GM19438 (cell line): ENCODE results near the gene THBS4.

ENCODE experiments used
- ATAC-seq: cut with Tn5 transposase; IDR thresholded peaks from one replicate; pipeline ENCODE4 v1.9.1; 2021; ENCODE audit warnings: low read depth; ENCODE audit not compliant: unreplicated experiment

Gene THBS4

DNA sequence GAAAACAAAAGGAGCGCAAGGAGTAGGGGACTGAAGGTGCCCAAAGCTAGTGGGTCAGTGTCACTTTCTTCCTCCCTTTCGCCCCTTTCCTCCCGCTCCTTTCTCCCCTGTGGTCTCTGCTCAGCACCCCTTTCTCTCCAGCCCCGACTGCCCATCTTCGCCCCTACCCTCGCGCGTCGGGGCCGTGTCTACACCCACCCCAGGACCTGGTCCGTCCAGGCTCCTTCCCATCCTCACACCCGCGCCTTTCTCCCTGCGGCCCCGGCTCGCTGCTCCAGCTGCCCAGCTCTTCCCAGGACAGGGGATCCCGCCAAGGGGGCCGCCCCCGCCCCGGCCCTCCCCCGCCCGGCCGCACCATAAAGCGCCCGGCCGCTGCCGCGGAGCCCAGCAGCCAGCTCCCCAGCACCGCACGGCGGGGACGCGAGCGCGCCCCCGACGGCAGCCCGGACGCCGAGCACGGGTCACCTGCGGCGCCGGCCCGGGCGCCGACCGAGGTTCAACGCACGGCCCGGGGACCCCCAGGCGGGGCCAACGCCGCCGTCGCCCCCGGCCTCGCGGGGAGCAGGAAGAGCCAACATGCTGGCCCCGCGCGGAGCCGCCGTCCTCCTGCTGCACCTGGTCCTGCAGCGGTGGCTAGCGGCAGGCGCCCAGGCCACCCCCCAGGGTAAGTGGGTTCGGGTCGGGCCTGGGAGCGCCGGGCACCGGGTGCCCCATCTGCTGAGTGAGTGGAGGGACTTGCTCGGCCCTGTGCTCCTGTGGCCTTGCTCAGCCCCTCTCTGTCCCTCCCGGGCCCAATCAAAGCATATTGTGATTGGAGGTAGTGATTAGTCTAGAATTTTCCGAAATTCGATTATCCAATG is at the start of gene THBS4:
THBS4 (plus strand) TSS at position 387 of the 860 bp plus-strand sequence; CDS start at position 577, 190 bp downstream.
- no peak for ATAC-seq

DNA sequence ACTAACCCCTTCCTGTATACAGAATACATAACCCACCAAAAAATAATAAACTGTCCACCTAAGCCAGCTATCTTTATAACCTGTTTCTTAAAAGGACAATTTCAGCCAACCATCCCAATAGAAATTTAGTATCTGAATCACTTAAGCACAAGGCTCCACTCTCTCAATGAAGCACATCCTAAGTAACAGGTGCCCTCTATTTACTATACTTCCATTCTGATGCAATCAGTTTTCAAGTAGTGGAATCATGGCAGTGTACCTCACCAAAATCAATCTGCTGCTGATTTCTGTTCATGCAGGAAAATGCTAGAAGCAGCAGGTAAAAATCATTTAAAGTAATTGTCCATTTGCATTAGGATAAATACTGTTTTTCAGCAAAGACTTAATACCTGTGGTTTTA is 48.9 kb upstream of the THBS4 start:
- no peak for ATAC-seq

DNA sequence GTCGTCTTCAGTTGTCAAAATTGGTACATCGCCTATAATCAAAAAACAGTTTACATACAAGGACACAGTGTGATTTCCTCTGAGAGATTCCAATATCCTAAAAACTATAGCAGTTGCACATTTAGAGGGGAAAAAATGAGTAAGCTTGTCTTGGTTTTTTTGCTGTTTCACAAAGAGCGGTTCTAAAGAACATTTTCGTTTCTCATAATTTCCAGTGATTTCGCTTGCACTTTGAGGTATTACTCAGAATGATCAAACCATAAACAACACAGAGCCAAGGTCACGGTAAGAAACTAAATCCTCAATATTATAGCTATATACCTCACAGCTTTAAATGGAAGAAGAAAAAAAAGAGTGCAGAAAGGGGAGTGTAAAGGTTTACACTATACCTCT is 44.9 kb upstream of the THBS4 start:
- peak; percentile 34 for ATAC-seq

DNA sequence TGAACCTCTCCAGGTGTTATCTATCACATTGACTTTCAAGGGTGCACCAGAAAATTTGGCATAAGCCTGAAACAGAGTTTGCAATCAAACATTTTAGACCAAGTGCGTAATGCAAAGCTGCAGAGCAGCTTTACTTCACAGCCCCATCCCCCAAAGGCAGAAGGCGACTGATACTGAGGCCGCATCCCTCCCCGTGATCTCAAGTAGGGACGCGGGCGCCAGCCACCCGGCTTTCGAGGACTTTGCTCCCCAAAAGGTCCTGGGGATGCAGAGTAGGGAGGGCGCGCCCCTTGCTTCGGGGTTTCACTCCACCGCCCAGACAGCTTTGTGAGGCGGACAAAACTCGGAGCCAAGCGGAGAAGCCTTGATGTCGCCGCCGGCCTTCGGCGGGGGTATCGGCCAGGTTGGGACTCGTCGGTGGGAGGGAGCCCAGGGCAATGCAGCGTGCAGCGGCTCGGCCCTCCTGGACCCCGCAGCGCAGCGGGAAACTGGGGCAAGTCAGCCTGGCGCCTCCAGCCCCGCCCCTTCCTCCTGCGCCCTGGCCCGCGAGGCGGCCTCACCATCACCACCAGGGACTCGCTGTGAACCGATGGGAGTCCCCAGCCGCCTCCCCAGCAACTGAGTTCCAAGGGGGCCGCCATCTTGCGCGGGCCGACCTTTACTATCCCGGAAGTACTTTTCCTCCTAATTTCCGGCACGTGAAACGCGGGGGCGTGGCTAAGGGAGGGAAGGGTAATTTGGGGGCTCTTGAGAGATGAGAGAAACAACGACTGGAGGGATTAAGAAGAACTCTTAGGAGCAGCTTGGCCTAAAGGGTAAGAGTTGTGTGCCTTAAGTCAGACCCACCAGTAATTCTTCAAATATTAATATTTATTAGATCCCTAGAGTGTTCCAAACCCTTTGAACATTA is 44.3 kb upstream of the THBS4 start, which contains the start of gene MTX3:
MTX3 (minus strand) TSS at position 665 of the 910 bp plus-strand sequence; CDS start at position 641, 24 bp downstream.
- peak; percentile 91 for ATAC-seq

DNA sequence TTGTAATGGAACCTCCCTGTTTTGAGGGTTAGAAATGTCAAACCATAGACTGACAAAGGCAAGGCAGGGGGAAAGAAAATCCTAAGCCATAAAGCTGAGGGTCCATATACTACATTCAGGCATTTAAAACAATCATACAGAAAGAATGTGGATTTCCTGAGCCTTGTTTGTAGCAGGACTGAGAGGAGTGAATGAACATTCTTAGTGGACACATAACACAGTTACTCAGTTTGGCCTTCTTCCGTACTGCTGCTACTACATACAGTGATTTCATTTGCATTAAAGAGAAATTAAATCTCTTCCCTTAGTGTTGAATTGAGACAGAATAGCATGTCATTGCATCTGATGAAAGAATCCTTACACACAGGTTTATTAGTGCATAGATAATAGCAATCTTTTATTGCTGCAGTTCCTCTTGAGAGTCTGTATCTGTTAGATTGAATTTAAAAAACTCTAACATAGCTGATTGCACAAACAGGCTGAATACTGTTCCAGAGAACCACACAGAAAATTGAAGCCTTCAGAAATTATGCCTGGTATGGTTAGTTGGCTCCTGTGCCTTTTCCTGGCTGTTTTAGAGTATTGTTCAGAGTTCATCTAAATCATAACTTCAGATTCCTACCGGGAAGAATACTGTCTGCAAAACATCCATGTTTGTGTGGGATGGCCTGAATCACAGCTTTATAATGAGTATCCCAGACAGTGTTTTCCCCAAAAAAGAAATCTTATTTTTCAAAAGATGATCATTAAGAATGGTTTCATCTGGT is 42.1 kb upstream of the THBS4 start:
- ATAC-seq: no peak

DNA sequence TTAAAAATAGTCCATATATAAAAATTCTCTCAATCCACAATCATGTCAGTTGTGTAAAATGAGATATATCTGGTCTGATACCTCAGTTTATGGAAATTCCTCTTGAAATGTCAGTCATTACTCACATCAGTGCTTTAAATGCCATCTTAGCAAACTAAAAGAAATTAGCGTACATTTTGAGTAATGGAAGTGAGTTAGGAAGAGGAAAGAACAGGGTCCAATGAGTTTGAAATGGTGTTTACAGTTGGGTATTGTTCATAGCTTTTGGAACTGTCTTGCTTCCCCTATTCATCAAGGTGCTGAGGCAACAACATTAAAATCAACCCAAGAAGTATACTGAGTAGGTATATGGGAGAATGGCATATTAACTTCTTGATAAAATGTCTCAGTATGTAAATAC is 35.4 kb upstream of the THBS4 start:
- ATAC-seq: no peak

DNA sequence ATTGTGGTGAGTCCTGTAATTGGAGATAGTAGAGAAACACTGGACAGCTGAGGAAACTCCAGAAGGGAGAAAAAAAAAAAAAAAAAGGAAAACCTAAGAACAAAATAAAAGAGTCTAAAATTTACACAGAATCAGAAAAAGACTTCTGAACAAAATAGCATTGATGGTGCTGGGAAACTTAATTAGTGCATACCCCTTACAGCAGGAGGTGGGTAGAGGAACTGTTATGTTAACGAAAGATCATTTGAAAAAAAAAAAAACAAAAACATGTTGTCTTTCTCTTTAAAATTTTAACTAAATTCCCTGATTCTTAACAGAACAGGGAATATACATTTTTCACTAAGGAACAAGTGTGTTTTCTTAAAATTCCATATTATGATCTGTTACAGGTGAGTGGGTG is 32.5 kb upstream of the THBS4 start:
- no peak for ATAC-seq

DNA sequence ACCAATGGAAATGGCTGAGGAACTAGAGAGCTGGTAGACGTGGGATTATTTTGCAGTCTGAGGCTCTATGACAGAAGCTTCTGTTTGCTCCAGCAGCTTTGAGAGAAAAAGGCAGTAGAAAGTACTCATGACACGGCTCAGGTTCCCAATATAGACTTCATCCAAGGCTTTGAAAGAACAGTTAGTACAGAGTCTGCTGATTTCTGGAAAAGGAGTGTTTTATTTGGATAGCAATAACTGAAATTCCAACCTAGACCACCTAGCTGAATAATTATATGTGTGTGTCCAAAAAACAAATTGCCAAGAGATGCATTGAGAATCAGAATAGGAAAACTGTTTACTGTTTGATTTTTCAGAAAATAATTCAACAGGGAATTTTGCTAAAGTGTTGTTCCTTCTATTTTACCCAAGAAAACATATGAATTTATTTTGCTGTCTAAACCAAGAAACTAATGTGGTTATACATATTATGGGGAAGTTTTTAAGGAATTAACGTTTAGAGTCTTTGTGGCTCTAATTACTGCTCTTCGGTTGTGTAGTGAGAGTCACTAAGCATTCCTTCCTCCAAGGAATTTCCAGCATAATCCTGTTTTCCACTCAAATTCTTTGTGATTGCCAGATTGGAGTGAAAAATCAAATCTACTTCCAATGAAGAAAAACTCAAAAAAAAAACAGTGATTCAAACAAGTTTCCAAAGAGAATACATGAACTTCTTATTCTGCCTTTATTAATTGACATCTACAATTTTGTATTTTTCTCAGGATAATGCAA is 26.0 kb upstream of the THBS4 start:
- ATAC-seq: no peak

DNA sequence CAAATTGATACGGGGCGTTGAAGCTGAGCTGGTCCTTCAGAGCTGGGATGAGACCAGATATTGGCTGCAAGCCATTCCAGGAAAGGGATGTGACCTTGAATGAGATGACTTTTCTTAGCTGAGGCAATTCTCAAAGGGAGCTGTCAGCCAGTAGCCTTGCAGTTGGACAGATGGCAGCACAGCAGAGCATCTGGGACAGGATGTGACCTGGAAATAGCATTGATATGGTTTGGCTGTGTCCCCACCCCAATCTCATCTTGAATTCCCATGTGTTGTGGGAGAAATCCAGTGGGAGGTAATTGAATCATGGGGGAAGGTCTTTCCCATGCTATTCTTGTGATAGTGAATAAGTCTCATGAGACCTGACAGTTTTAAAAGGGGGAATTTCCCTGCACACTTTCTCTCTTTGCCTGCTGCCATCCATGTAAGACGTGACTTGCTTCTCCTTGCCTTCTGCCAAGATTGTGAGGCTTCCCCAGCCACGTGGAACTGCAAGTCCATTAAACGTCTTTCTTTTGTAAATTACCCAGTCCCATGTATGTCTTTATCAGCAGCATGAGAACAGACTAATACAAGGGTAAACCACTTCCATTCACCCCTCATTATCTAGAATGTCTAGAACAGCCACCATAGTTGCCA is 24.3 kb upstream of the THBS4 start:
- no peak for ATAC-seq

DNA sequence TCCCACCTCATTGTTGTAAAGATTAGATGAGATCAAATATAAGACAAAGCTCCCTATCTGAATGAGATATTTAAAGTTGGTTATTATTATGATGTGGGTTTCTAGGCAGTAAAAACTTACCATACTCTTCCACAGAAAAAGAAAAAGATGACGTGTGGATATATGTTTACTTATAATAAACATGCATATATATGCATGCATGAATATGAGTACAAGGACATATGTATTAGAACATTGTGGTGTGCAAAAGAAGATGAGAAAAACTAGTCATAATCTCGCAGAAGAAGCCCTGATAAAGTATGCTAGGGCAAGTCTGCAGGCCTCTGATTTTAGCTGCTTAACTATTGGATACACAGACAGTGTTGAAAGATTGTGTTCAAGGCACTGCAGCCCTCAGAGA is 10.1 kb upstream of the THBS4 start:
- ATAC-seq: no peak

DNA sequence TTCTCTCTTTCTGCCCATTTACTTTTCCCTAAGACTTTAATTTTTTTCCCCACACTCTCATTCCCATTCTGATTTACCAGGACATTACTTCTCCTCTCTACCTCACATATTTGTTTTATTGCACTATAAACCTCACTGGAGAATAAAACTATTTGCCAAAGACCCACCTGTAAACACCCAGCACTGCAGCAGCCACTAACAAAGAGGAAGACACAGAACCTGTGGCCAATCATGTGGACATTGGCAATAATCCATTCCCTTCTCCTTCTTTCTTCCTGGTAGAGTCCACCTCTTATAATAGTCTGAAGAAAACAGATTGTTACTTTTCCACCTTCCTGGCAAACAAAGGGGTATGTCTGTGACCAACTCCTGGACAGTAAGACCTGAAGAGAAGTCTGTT is 8.3 kb upstream of the THBS4 start:
- ATAC-seq: no peak

DNA sequence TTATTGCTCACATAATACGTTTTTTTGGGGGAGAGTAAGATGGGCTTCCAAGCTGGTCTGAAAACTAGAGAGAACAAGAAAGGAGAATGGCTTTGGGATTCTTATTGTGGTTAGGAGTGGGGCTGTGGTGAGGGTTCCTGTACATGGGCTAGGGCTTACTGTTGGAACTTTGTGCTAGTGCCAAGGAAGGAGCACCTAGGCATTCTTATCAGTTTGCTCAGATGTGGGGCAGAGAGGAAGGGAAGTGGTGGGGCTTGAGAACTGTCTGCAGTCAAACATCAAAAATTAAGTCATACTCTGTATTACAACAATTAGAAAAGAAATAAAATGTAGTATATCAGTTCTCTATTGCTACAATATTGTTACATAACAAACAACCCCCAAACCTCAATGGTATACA is 4.0 kb upstream of the THBS4 start:
- no peak for ATAC-seq

DNA sequence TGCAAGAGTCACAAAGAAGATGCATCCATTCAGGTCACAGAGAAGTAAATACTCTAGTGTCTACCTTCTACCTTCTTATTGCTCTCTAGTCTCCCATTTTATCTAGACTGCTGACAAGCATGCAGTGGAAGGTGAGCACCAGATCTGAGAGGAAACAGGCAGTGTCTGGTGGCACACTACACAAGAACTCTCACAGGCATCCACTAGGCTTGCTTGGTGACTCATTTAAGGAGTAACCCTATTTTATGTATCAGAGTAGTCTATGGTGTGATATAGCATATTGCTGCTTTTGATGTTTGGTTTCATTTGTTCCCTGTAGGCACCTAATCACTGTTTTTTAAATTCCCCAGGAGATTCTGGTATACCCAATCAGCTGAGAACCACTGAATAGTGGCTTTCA is 1.6 kb upstream of the THBS4 start:
- no peak for ATAC-seq

DNA sequence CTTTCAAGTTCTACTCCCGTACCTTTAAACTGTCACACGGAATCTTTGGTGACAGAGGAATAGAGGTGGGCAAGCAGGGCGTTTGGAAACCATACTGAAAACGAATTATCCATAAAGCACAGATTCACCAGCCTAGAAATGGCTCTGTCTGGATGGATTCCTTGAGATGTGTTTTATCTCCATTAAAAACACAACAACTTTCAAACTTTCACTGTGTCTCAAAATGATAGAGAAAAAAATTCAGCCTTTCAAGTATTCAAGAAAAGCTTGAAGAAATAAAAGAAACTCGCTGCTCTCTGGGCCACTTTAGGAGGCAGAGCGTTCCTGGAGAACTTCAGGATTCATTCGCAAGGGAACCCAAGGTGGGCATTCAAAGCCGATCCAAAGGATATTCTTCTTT is 589 bp upstream of the THBS4 start:
- ATAC-seq: no peak

DNA sequence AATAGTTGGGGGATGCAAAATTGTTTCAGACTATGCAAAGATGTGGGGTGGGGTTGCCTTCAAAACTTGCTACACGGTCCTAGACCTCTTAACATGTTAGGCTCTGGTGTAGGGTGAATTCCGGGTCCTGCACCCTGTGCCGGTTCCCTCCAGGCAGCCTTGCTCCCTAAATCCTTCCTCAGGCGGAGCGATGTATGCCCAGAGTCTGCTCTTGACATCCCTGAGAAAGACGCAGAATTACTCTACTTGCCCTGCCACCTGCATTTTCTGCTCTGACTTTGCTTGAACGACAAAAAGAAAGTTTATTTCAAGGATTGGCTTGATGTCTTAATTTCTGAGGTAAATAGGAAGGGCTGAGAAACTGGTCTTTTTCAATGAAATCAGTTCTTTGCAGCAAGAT is 691 bp downstream of the THBS4 start:
- no peak for ATAC-seq

DNA sequence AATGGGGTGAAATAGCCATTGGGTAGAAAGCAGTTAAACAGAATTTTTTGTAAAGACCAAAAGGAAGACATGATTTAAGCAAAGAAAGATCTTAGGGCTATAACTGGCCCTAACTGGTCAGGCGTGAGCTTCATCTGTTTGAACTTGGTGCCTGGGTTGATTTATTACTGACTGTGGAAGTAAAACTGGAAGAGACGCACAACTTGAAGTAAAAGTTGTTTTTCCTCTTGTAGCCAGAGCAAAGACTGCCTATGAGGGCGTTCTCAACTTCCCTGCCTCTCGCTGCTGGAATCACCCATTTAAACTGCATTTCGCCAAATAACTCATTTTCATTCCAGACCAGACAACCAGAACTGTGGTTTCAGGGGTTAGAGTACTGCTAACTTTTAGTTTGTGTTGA is 1.5 kb downstream of the THBS4 start:
- ATAC-seq: no peak

DNA sequence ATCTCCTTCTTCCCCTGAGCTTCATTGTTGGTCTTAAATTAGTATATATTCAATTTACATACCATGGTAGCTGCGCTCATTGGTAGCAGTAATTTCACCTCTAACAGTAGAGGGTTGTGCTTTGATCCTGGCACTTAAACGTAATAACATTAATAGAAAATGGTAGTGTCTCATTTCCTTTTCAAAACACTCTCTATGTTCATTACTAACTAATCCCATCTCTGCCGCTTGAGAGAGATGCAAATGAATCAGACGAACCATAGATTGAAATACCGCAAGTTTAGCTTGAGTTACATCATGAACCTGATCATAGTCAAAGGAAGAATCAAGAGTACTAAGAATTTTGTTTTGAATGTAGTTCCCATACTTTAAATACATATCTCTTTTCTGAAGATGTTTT is 2.2 kb downstream of the THBS4 start:
- peak; percentile 80 for ATAC-seq

DNA sequence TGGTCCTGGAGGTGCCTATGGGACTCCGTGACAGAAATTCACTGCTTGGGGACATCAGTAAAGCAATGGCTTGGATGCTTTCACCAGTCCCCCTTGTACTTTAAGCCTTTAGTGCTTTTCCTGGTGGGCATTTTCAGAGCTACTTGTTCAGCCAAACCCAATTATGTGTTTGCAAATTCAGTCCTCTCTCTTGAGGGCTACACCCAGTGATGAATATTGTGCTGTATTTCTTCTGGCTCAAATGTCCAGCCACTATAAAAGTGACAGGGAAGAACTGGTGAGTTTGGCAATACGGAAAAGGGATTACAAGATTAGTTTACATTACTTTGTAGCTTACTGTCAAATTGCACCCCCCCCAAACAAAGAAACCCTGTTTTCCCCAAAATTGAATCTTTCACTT is 4.5 kb downstream of the THBS4 start:
- no peak for ATAC-seq

DNA sequence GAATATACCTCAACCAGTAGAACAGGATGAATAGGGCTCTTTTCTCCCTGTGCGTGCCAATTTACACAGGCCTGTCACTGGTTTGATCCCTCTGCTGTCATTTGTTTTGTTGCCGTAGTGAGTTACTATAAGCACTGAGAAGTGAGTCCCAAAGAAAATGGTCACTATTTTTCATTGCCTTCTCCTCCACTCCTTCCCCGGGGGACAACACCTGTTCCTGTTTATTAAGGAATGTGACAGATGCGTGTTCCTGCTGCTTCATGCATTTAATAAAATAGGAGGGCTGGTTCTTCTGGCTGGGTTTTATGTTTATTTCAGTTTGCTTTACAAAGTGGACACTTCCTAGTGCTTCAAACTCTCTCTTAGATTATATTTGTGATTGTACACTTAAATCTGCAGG is 6.4 kb downstream of the THBS4 start:
- ATAC-seq: no peak

DNA sequence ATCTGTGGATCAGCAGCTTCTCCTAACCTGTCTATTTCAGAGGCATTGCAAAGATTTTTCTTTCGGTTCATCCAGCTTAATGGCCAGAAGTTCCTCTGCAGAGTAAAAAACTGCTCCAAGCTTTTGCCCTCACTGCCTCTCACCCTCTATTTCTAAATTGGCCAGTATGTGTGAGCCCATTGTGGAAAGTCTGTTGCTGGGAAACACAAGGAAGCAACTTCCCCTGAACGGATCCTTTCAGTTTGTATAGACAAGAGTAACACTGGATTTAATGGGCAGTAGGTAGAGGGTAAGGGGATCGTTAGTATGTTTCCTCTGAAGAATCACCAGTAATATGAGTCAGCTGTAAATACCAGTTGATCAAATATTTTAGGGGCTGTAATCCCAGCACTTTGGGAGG is 7.2 kb downstream of the THBS4 start:
- no peak for ATAC-seq
